ENCODE data around the gene ZYG11A.

GRCh38 chr1:52901384-52901783 lies 58.8 kb downstream of the ZYG11A start:
- TF ChIP-seq CTCF (IDR thresholded peaks at IDR 0.05) (no peak), POLR2A (IDR thresholded peaks at IDR 0.05) (no peak)
